Endodermal cell (in vitro differentiated cells): ENCODE data around the gene C12orf57. TPM values are rescaled to one million over a fixed set of nuclear protein-coding genes. Genes with fewer than 3 reads are reported as not detected.

ENCODE experiments used
- DNase-seq: peaks from one replicate; pipeline ENCODE4 v3.0.0-alpha.2; 2017
- H3K27ac ChIP-seq: 2 replicates; pipeline ENCODE4 v1.5.1; 2013; ENCODE audit warnings: mild to moderate bottlenecking, low read depth, low read length, moderate library complexity
- H3K27me3 ChIP-seq: 2 replicates; pipeline ENCODE4 v1.6.1; 2013; ENCODE audit warnings: mild to moderate bottlenecking, low read length, moderate library complexity; ENCODE audit not compliant: insufficient read depth, control insufficient read depth, poor library complexity, severe bottlenecking
- H3K36me3 ChIP-seq: 2 replicates; pipeline ENCODE4 v1.7.0; 2013; ENCODE audit warnings: mild to moderate bottlenecking, low read length, moderate library complexity; ENCODE audit not compliant: control insufficient read depth, insufficient read depth
- H3K4me1 ChIP-seq: one replicate; pipeline ENCODE4 v1.7.0; 2013; ENCODE audit warnings: low read length; ENCODE audit not compliant: control insufficient read depth, insufficient read depth
- H3K4me3 ChIP-seq: 2 replicates; pipeline ENCODE4 v1.5.1; 2013; ENCODE audit warnings: mild to moderate bottlenecking, low read length, moderate library complexity
- H3K9ac ChIP-seq: 2 replicates; pipeline ENCODE4 v1.6.1; 2013; ENCODE audit warnings: mild to moderate bottlenecking, low read length, moderate library complexity; ENCODE audit not compliant: poor library complexity, severe bottlenecking; ENCODE audit errors: extremely low read depth
- H3K9me3 ChIP-seq: 2 replicates; pipeline ENCODE4 v1.6.1; 2013; ENCODE audit warnings: mild to moderate bottlenecking, low read length, moderate library complexity; ENCODE audit not compliant: control insufficient read depth
- H3K27ac Mint-ChIP-seq: 2 replicates; pipeline ENCODE4 v1.8.0; 2020; ENCODE audit warnings: mixed read lengths
- H3K27me3 Mint-ChIP-seq: 2 replicates; pipeline ENCODE4 v1.8.0; 2021; ENCODE audit warnings: mild to moderate bottlenecking, mixed read lengths; ENCODE audit not compliant: insufficient read depth
- H3K36me3 Mint-ChIP-seq: 2 replicates; pipeline ENCODE4 v1.8.0; 2020; ENCODE audit warnings: low read depth, mixed read lengths
- H3K4me1 Mint-ChIP-seq: 2 replicates; pipeline ENCODE4 v1.8.0; 2020; ENCODE audit warnings: mixed read lengths
- H3K4me3 Mint-ChIP-seq: 2 replicates; pipeline ENCODE4 v1.8.0; 2020; ENCODE audit warnings: mild to moderate bottlenecking, moderate library complexity, mixed read lengths
- H3K9me3 Mint-ChIP-seq: 2 replicates; pipeline ENCODE4 v1.8.0; 2020; ENCODE audit warnings: mild to moderate bottlenecking, mixed read lengths
- WGBS, 2 experiments: methylation state at CpG; one replicate each; pipeline versions ENCODE4 v1.1.5 to v1.1.7; 2013; ENCODE audit warnings: missing lambda C conversion rate in 2 of 2, mixed read lengths in 1 of 2; ENCODE audit not compliant: insufficient coverage in 1 of 2, insufficient read length in 1 of 2; 5-methylcytosine and 5-hydroxymethylcytosine counted together
- total RNA-seq, 2 donors: library from RNA; stranded (reverse); fragmentation: NEBNext Ultra II Directional in 1 of 2; extraction: Animal tissue kit (Norgen Biotek cat#: 25700) in 1 of 2; gene quantifications; 2 replicates in 1 of 2; 3 replicates in 1 of 2; pipeline ENCODE4 v1.2.1, GENCODE V29; 2021
- TF ChIP-seq, protein P1 (sequence below): fragments of 200-600 bp; sonication (generic); conservative IDR thresholded peaks from 2 replicates; pipeline ENCODE4 v1.5.0; 2021; ENCODE audit warnings: antibody characterized with exemption, mild to moderate bottlenecking

The C12orf57 gene
- total RNA-seq, 2 donors from 2014 or later = 141 to 257 TPM

DNA sequence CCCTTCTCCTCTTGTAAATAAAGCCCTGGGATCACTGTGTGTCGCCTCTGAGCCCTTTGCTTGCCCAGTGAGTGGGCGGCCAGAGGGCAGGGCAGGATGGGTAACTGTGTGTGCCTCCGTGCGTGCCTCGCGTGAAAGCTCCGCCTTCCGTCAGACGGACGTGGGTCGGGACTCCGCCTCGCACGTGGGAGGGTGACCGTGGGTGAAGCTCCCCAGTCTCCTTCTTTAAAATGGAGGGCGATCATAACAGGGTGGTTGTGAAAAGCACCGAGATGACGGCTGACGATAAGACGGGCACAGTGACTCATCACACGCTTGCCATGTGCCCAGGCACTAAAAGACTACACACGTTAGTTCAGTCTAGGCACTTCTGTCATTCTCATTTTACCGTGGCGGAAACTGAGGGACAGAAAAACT lies 17.5 kb downstream of the C12orf57 start:
- WGBS, 2 experiments = 79 to 84% methylated on average over 21 to 24 of the region's 24 CpGs

GRCh38 chr12:6961695-6962284 lies 18.0 kb downstream of the C12orf57 start:
- Mint-ChIP-seq H3K4me3 (peak overlapping the region; percentile 98), H3K36me3 (peaks cover 37% of the 10 kb centered on the region), H3K4me1 (peaks cover 48% of the 10 kb centered on the region), H3K27ac (peak overlapping the region; percentile 99), H3K27me3 (no peaks in the 10 kb centered on the region), H3K9me3 (no peaks in the 10 kb centered on the region)
- peaks cover 4% of the 10 kb centered on the region for H3K4me1 ChIP-seq
- no peaks in the 10 kb centered on the region for H3K9me3 ChIP-seq
- 33 to 39% methylated on average over 7 to 16 of the region's 16 CpGs for WGBS, 2 experiments
- peak overlapping the region; percentile 76 for H3K27ac ChIP-seq
- peak; percentile 96 for DNase-seq
- TF ChIP-seq, protein P1, sequence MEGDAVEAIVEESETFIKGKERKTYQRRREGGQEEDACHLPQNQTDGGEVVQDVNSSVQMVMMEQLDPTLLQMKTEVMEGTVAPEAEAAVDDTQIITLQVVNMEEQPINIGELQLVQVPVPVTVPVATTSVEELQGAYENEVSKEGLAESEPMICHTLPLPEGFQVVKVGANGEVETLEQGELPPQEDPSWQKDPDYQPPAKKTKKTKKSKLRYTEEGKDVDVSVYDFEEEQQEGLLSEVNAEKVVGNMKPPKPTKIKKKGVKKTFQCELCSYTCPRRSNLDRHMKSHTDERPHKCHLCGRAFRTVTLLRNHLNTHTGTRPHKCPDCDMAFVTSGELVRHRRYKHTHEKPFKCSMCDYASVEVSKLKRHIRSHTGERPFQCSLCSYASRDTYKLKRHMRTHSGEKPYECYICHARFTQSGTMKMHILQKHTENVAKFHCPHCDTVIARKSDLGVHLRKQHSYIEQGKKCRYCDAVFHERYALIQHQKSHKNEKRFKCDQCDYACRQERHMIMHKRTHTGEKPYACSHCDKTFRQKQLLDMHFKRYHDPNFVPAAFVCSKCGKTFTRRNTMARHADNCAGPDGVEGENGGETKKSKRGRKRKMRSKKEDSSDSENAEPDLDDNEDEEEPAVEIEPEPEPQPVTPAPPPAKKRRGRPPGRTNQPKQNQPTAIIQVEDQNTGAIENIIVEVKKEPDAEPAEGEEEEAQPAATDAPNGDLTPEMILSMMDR = peak; percentile 89
- peak overlapping the region; percentile 49 for H3K9ac ChIP-seq
- no peak overlapping the region for H3K4me3 ChIP-seq
- peaks cover 26% of the 10 kb centered on the region for H3K36me3 ChIP-seq
- H3K27me3 ChIP-seq = no peaks in the 10 kb centered on the region

More for the DNA sequence above, 17.5 kb downstream of the C12orf57 start:
- Histone ChIP-seq H3K27me3 (no peaks in the 10 kb centered on the region), H3K4me1 (peaks cover 4% of the 10 kb centered on the region), H3K27ac (peak overlapping the region; percentile 76), H3K9ac (peak overlapping the region; percentile 49), H3K36me3 (peaks cover 22% of the 10 kb centered on the region), H3K9me3 (no peaks in the 10 kb centered on the region), H3K4me3 (no peak overlapping the region)
- no peaks in the 10 kb centered on the region for H3K27me3 Mint-ChIP-seq
- no peaks in the 10 kb centered on the region for H3K9me3 Mint-ChIP-seq
- peak overlapping the region; percentile 98 for H3K4me3 Mint-ChIP-seq
- TF ChIP-seq, protein P1 = no peak
- peaks cover 35% of the 10 kb centered on the region for H3K36me3 Mint-ChIP-seq
- H3K27ac Mint-ChIP-seq = peak overlapping the region; percentile 99
- DNase-seq = peak; percentile 73
- peaks cover 46% of the 10 kb centered on the region for H3K4me1 Mint-ChIP-seq

DNA sequence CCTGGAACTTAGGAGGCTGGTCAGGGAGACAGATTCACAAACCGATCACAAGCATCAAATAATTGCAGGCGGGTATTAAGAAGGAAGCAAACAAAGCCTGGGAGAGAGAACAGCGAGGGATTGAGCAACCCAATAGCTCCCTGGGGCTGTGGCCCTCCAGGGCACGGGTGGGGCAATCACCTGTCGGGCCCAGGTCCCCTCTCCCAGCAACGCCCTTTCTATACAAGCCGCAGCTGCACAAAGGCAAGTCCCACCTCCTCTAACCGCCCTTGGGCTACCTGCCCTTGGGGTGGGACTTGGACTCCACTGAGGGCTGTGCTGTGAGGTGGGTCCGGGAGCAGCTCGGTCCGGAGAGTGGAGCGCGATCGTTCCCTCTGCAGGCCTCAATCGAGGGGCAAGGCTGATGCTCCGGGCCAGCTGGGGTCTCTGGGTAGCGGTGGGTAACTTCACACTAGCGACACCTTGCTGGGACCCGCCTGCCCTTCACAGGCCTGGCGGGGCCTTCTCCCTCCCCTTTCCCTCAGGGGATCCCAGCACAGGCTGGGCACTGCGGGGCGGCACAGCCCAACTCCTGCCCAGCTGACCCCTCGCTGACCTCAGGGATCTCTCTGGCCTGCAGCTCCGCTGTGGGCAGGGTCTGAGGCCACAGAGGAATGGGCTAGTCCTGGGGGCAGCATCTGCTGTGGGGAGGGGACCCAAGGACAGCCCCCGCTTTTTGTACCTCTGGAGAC lies 18.6 kb downstream of the C12orf57 start:
- Mint-ChIP-seq H3K4me3 (peak overlapping the region; percentile 98), H3K27me3 (no peaks in the 10 kb centered on the region), H3K36me3 (peaks cover 42% of the 10 kb centered on the region), H3K4me1 (peaks cover 48% of the 10 kb centered on the region), H3K9me3 (no peaks in the 10 kb centered on the region), H3K27ac (peak overlapping the region; percentile 99)
- peaks cover 4% of the 10 kb centered on the region for H3K4me1 ChIP-seq
- H3K27me3 ChIP-seq = no peaks in the 10 kb centered on the region
- peaks cover 33% of the 10 kb centered on the region for H3K36me3 ChIP-seq
- H3K27ac ChIP-seq = peak overlapping the region; percentile 76
- H3K9me3 ChIP-seq = no peaks in the 10 kb centered on the region
- WGBS, 2 experiments = 75 to 86% methylated on average over 15 to 25 of the region's 25 CpGs
- H3K9ac ChIP-seq = peak overlapping the region; percentile 49
- H3K4me3 ChIP-seq = no peak overlapping the region
- TF ChIP-seq, protein P1 = no peak
- DNase-seq = no peak
